ENCODE measurements around the gene SNX24.

SNX24 gene

DNA sequence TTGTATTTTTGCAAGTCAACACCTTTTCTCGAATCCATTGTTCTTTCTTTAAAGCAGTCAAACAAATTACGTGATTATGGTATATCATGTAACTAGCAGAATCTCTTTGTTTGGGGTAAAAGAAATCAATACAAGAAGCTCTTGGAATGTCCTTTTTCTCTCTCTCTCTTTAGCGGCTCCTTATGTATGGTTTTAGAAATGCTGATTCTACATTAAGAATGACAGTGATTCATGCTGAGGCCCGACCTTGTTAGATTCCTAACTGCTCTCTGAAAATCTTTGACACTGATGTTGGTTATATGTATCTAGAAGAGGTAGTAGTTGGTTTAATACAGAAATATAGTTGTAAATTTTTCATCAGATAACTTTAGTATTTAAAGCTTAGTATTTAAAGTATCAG, 76.4 kb downstream of the SNX24 start:
- no peak for DNase-seq (ENCODE audit: low spot score)

GRCh38 chr5:122924203-122924602, 78.8 kb downstream of the SNX24 start:
- no peak for DNase-seq (ENCODE audit: low spot score)

- DNase-seq (ENCODE audit: low spot score): no peak
Measured at GRCh38 chr5:122924719-122925395, 79.4 kb downstream of the SNX24 start.

DNA sequence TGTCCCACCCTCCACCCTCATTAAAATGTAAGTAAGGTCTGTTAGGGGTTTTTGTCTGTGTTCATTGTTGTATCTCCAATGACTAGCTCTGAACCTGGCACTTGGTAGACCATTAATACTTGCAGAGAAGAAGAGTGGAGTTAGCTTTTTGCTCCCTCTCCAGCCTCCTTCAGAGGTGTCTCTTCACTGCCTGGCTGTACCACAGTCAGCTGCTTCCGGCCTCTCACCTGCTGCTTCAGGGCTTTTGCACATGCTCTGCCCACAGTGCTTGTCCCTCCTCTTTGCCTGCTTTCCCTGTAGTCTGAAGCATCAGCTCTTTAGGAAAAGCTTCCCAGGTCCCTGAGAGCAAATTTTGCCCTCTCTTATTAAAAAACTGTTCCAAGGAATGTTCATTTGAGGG, 83.6 kb downstream of the SNX24 start:
- DNase-seq (ENCODE audit: low spot score): no peak

DNA sequence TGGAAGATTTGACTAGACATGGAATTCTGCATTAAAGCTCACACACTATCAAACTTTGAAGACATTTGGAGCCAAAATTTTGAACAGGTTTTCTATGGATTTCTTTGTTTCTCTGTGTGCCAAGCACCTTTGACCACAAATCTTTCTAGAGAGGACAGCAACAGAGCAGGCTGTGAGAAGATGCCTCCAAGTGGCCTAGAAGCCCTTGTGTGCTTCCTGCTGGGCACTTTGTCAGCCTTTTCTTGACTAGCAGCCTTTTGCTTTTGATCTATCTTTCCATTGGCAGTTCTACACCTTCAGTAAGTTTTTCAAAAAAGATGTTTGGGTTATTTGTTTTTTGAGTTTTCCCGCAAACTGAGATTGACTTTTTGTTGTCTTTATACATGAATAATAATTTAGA, 84.6 kb downstream of the SNX24 start:
- no peak for DNase-seq (ENCODE audit: low spot score)

- peak; percentile 42 for DNase-seq (ENCODE audit: low spot score)
Measured at GRCh38 chr5:122933956-122934355, 88.5 kb downstream of the SNX24 start.

DNA sequence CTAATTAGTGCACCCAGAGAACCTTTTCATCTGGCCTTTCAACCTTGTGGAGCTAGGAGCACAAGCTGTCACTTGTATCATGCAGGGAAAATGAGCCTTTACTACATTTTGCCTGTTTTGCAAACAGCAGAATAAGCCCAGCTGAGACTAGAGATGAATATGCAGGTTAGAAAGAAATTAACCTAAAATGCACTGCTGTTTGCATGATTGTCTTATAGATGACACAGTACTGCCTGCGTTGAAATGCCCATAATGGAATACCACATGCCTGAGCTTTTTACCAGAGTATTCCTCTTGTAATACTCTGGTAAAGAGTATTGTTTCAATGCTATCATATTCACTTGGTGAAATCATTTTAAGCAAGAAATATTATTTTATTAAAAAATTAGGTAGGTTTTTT, 90.7 kb downstream of the SNX24 start:
- no peak for DNase-seq (ENCODE audit: low spot score)

DNA sequence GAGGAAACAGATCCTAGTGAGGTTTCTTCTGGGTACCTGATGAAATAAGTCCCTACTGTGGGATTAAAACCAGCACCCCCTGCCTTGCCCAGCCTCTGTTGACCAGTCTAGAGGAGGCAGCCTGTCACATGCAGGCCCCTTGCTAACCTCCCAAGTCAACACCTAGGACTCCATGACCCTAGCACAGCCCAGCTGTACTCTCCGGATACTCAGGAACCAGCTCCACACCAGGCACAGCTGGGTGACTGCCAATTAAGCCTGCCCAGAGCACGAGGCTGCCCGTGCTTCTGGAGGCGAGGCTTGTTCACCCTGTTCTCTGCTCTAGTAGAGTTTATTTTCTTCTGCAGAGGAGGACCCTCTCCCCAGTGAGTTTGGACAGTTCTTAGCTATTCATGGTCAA, 92.5 kb downstream of the SNX24 start:
- no peak for DNase-seq (ENCODE audit: low spot score)

DNA sequence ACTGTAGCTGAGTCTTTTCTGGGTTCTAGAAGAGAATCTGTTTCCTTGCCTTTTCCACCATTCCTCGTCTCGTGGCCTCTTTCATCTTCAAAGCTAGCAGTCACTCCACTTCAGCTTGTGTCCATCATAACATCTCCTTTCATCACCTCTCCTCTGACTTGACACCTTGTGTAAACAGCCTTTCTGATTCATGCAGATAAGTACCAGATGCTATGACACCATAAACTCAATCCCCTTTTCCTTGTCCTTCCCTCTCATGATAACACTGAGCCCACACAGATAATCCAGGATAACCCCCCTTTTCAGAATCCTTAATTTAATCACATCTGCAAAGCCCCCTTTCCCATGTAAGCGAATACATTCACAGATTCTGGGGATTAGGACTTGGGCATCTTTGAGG, 95.5 kb downstream of the SNX24 start:
- DNase-seq (ENCODE audit: low spot score): no peak

DNA sequence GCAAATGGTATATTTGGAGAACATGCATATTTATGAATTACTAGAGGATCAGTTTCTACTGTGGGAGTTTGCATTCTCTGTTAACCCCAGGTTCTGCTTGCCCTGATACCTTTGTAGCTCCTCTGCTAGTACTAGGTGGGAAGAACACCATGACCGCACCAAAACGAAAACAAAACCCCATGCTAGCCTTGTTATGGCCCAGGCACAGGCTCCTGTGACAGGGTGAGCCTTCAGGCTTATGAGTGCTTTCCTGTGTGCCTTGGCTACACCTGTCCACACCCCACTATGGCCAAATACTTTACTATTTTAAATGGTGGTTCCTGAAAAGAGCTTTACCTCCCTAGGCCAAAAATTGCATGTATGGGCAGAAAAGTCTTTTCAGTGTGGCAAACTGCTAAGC, 96.3 kb downstream of the SNX24 start:
- no peak for DNase-seq (ENCODE audit: low spot score)

GRCh38 chr5:122942164-122942914, 96.9 kb downstream of the SNX24 start:
- no peak for DNase-seq (ENCODE audit: low spot score)

DNA sequence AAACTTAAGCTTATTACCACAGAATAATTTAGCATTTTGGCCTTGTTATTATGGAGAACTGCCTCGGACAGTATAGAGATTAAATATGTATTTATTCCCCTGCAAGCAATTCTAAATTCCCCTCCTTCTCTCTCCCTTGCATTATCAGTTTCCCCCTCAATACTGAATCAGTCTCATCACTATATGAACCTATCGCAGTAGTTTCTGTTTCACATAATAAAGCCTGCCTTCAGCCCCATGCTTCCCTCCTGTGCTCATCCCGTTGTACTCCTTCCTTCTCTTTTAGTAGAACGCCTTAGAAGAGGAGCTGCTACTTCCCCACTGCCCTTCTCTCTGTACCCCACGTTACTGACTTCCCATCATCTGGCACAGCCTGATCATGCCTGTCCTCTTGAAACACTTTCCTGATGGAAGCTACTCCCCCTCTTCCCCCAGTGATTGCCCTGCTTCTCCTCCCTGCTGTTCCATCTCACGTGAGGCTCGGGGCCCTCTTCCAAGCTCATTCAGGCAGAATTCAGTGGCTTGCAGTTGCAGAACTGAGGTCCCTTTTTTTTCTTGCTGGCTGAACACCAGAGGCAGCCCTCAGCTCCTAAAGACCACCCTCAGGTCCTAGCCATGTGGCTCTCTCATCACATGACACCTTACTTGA, 97.8 kb downstream of the SNX24 start:
- DNase-seq (ENCODE audit: low spot score): no peak

GRCh38 chr5:122944051-122944450, 98.6 kb downstream of the SNX24 start:
- DNase-seq (ENCODE audit: low spot score): no peak

DNA sequence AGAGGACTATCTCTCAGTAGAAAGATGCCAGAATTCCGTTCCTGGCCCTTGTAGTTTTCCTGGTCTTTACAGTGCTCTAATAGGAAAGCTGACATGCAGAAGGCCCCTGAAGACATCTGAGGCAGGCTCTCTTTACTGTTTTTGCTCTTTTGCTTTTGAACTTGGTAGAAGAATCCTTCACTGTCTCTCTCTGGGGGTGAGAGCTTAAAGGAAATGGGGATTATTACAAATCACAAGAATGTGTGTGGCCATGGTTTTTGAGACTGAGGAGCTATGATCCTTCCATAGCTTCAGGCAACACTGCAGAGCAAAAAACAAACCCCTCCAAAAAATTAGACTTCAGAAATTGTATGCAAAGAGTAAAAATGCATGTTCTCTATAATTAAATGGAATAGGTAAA, 102.0 kb downstream of the SNX24 start:
- DNase-seq (ENCODE audit: low spot score): no peak

DNA sequence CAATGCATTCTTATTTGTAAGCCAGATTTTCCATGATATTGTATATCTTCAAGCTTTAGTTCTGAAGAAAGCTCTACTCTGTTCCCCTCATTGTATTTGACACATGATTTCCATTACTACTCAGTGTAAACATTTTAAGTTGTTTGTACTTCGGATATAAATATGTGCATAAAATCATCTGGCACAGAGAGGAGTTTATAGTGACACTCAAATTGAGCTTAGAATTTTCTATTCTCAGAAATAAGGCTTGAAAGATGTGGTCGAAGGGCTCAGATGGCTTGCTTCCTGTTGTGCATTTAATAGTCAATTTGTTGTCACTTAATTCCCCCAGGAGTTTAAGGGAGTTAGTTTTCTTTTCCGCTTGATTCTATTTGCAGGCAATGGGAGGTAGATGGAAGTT, 102.4 kb downstream of the SNX24 start:
- DNase-seq (ENCODE audit: low spot score): no peak

- no peak for DNase-seq (ENCODE audit: low spot score)
Measured at GRCh38 chr5:122948319-122948718, 102.9 kb downstream of the SNX24 start.

DNA sequence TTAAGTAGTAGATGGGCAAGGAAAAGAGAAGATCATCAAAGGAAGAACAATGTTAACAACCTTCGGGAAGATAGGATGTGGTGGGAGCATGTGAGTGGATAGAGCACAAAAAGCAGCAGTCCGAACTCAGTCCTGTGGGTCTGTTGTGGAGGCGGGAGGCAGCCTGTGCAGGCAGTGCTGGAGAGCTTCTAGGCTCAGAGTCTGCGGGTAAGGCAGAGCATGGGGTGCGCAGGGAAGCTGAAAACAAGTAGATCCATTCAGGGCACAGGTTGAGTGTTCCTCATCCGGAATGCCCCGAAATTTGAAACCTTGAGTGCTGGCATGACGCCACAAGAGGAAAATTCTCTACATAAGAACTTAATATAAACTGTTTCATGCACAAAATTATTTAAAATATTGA, 106.2 kb downstream of the SNX24 start:
- DNase-seq (ENCODE audit: low spot score): no peak

DNA sequence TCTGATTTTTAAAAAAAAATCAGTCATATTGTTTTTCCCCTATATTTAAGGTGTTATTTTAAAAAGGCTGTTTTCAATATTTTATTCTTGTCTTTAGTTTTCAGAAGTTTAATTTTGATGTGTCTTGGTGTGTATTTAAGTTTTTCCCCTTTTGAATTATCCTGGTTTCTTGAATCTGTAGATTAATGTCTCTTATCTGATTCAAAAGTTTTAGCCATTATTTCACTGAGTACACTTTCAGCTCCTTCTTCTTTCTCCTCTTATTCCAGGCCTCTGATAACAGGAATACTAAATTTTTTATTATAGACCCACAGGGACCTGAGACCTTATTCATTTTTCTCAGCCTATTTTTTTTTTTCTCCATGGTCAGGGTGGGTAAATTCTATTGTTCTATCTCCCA, 109.3 kb downstream of the SNX24 start:
- DNase-seq (ENCODE audit: low spot score): no peak

- DNase-seq (ENCODE audit: low spot score): no peak
Measured at GRCh38 chr5:122957457-122957856, 112.0 kb downstream of the SNX24 start.

DNA sequence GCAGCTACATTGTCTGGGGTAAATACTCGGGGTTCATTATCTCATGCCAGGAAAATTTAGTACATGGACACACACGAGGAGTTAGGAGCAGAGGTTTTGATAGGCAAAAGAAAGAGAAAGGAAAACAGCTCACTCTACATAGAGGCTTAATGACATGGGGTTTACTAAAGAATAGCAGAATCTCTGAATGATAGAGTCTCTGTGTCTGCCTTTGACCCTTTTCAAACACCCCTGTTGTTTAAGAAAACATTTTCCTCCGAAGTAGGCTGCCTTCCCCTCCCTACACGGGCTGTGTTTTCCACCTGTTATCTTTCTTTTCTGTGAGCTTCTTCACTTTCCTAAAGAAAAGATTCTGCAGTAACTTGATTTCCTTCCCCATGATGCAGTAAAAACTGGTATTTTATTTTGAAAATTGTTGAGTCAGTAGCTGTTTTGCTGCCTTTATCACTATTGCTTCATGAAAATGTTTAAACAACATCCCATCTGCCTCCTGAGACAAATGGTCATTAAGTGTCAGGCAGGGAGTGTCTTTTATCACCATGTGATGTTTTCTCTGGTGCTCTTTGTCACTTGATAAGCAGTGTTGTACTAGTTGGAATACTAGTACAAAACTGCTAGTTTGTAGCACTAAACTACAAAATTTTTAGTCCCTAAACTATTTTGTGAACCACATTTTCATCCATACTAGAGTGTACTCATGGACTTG, 114.5 kb downstream of the SNX24 start:
- DNase-seq (ENCODE audit: low spot score): no peak

- no peak for DNase-seq (ENCODE audit: low spot score)
Measured at GRCh38 chr5:122963305-122963704, 117.9 kb downstream of the SNX24 start.

- no peak for DNase-seq (ENCODE audit: low spot score)
Measured at GRCh38 chr5:122965111-122965510, 119.7 kb downstream of the SNX24 start.

- DNase-seq (ENCODE audit: low spot score): no peak
Measured at GRCh38 chr5:122967085-122967484, 121.7 kb downstream of the SNX24 start.
